Cardiac muscle cell (in vitro differentiated cells and primary cell): Measurements from ENCODE around the gene PXYLP1. TPM values are rescaled to one million over a fixed set of nuclear protein-coding genes. Genes with fewer than 3 reads are reported as not detected.

ENCODE experiments used
- polyA plus RNA-seq: library from polyadenylated mRNA; unstranded; fragments of >200 nt; fragmentation: Nextera tagmentation; extraction: Ambion mirVana; gene quantifications from 2 replicates; pipeline ENCODE4 v1.2.1, GENCODE V29; 2016
- total RNA-seq: library from RNA; depleted of rRNA; stranded (reverse); fragments of >200 nt; gene quantifications from 2 replicates; pipeline ENCODE4 v1.2.3, GENCODE V29; 2016

The PXYLP1 gene
- total and polyA plus RNA-seq, 2 experiments from 2014 or later = 11.0 to 24.3 TPM

Other genes starting within 250 kb of the PXYLP1 start
- 66.4 and 82.2 TPM in 2 replicates for gene SPSB4, start 180.5 kb upstream of the PXYLP1 start, total RNA-seq
- 57.0 and 58.3 TPM in 2 replicates for gene SPSB4, start 180.5 kb upstream of the PXYLP1 start, polyA plus RNA-seq
- 22.5 and 35.9 TPM in 2 replicates for gene ZBTB38, start 136.7 kb downstream of the PXYLP1 start, total RNA-seq
- 12.9 and 20.1 TPM in 2 replicates for gene ZBTB38, start 136.7 kb downstream of the PXYLP1 start, polyA plus RNA-seq